A549 (cell line): ENCODE data around the gene PAXX. TPM values are rescaled to one million over a fixed set of nuclear protein-coding genes. Genes with fewer than 3 reads are reported as not detected.

Source experiments
- ATAC-seq, 2 experiments: fragments of 200-7000 bp in 1 of 2; fragments of >200 bp in 1 of 2; cut with Nextera tagmentation in 1 of 2; cut with Tn5 transposase in 1 of 2; 3 replicates each; pipeline versions ENCODE4 v1.8.0 to v1.9.1; 2018 to 2020; ENCODE audit warnings: mild to moderate bottlenecking in 1 of 2, moderate library complexity in 1 of 2
- CTCF ChIA-PET: fragments of 300-600 bp; sonication (Branson Sonifier 250); formaldehyde crosslinking; extraction: SDS; loops from one replicate; lab custom pipeline; 2021; ENCODE audit warnings: antibody characterized with exemption, inconsistent platforms; lab: Yijun Ruan, JAX
- POLR2A ChIA-PET: fragments of 350-600 bp; formaldehyde crosslinking; extraction: SDS; loops from one replicate; lab custom pipeline; 2021; ENCODE audit warnings: antibody characterized with exemption, inconsistent platforms; lab: Yijun Ruan, JAX
- DNase-seq, 2 experiments: peaks; one replicate each; pipeline versions ENCODE4 v3.0.0 to v3.0.0-alpha.2; 2011 to 2016; ENCODE audit warnings: low read depth in 1 of 2, low spot score in 1 of 2
- FAIRE-seq: peaks from 2 replicates; lab custom pipeline; 2011; peaks lifted over from hg19 to GRCh38; lab: Jason Lieb, UNC
- H3K27ac ChIP-seq, 2 experiments: fragments of >200 bp; sonication (Bioruptor Twin); formaldehyde crosslinking; 3 replicates each; pipeline ENCODE4 v1.5.1; 2016 to 2017
- H3K4me1 ChIP-seq: fragments of >200 bp; sonication (Bioruptor Twin); formaldehyde crosslinking; 3 replicates; pipeline ENCODE4 v1.6.1; 2016
- H3K4me2 ChIP-seq: fragments of >200 bp; sonication (Bioruptor Twin); formaldehyde crosslinking; 3 replicates; pipeline ENCODE4 v1.6.1; 2016
- H3K4me3 ChIP-seq: fragments of >200 bp; sonication (Bioruptor Twin); formaldehyde crosslinking; 3 replicates; pipeline ENCODE4 v1.5.1; 2016
- H3K9me3 ChIP-seq: fragments of >200 bp; sonication (Bioruptor Twin); formaldehyde crosslinking; 3 replicates; pipeline ENCODE4 v1.6.1; 2016
- BCL3 ChIP-seq: fragments of >200 bp; sonication (Bioruptor Twin); formaldehyde crosslinking; IDR thresholded peaks from 3 replicates; pipeline ENCODE4 v1.6.1; 2016
- CBX2 ChIP-seq: fragments of 200-600 bp; sonication (generic); IDR thresholded peaks from 2 replicates; pipeline ENCODE4 v1.6.1; 2016; ENCODE audit warnings: low read depth, mild to moderate bottlenecking, borderline replicate concordance
- CBX8 ChIP-seq: fragments of 200-600 bp; sonication (generic); IDR thresholded peaks from 2 replicates; pipeline ENCODE4 v1.6.1; 2016
- CEBPB ChIP-seq, 2 experiments: fragments of >200 bp in 1 of 2; sonication (Bioruptor Twin) in 1 of 2; formaldehyde crosslinking in 1 of 2; IDR thresholded peaks; 2 replicates each; pipeline ENCODE4 v1.6.1; 2012 to 2016
- CHD2 ChIP-seq: fragments of 150-350 bp; IDR thresholded peaks from 2 replicates; pipeline ENCODE4 v1.6.1; 2014; ENCODE audit warnings: low read length; ENCODE audit not compliant: partially characterized antibody
- CHD4 ChIP-seq: fragments of 200-600 bp; sonication (generic); IDR thresholded peaks from 2 replicates; pipeline ENCODE4 v1.6.1; 2016; ENCODE audit warnings: antibody characterized with exemption, mild to moderate bottlenecking, borderline replicate concordance
- FOSB ChIP-seq: fragments of 250-450 bp; sonication (Bioruptor Pico); IDR thresholded peaks from 2 replicates; pipeline ENCODE4 v1.5.0; 2020; ENCODE audit warnings: mild to moderate bottlenecking, moderate library complexity
- FOSL2 ChIP-seq, 2 experiments: fragments of 450-650 bp in 1 of 2; fragments of >200 bp in 1 of 2; sonication (Bioruptor Twin) in 1 of 2; formaldehyde crosslinking; IDR thresholded peaks; 2 replicates each; pipeline versions ENCODE4 v1.5.0 to v1.6.1; 2016 to 2020; ENCODE audit warnings: mild to moderate bottlenecking in 1 of 2, moderate library complexity in 1 of 2
- FOXS1 ChIP-seq: fragments of 250-450 bp; sonication (Bioruptor Pico); IDR thresholded peaks from 2 replicates; pipeline ENCODE4 v1.5.0; 2020; ENCODE audit warnings: mild to moderate bottlenecking, moderate library complexity
- GATA3 ChIP-seq: IDR thresholded peaks from 2 replicates; pipeline ENCODE4 v1.6.1; 2012; ENCODE audit warnings: borderline replicate concordance
- HES2 ChIP-seq: fragments of >200 bp; sonication (Bioruptor Twin); formaldehyde crosslinking; IDR thresholded peaks from 2 replicates; pipeline ENCODE4 v1.6.1; 2016
- JUN ChIP-seq, 2 experiments: fragments of >200 bp; sonication (Bioruptor Twin); formaldehyde crosslinking; IDR thresholded peaks; 2 replicates in 1 of 2; 3 replicates in 1 of 2; pipeline ENCODE4 v1.6.1; 2016 to 2017
- JUNB ChIP-seq: fragments of >200 bp; sonication (Bioruptor Twin); formaldehyde crosslinking; IDR thresholded peaks from 2 replicates; pipeline ENCODE4 v1.6.1; 2016
- KDM5A ChIP-seq: fragments of 200-600 bp; sonication (generic); IDR thresholded peaks from 2 replicates; pipeline ENCODE4 v1.6.1; 2016; ENCODE audit warnings: antibody characterized with exemption, mild to moderate bottlenecking
- NPAS2 ChIP-seq: fragments of 250-450 bp; sonication (Bioruptor Pico); IDR thresholded peaks from 2 replicates; pipeline ENCODE4 v1.8.0; 2022; ENCODE audit warnings: mild to moderate bottlenecking, moderate library complexity, borderline replicate concordance
- POLR2A ChIP-seq: IDR thresholded peaks from 2 replicates; pipeline ENCODE4 v1.6.1; 2012; ENCODE audit warnings: mild to moderate bottlenecking, low read length
- POLR2AphosphoS2 ChIP-seq: conservative IDR thresholded peaks from 2 replicates; pipeline ENCODE4 v1.6.1; 2012; ENCODE audit warnings: low read length, improper control_type of control experiment, inconsistent platforms
- REST ChIP-seq: fragments of 200-600 bp; sonication (generic); IDR thresholded peaks from 2 replicates; pipeline ENCODE4 v1.6.1; 2016; ENCODE audit warnings: antibody characterized with exemption, mild to moderate bottlenecking, moderate library complexity
- SREBF2 ChIP-seq: fragments of 450-650 bp; IDR thresholded peaks from 2 replicates; pipeline ENCODE4 v1.6.1; 2014; ENCODE audit warnings: mild to moderate bottlenecking, moderate library complexity
- TFCP2L1 ChIP-seq: fragments of 250-450 bp; sonication (Bioruptor Pico); IDR thresholded peaks from 2 replicates; pipeline ENCODE4 v1.5.0; 2021; ENCODE audit warnings: mild to moderate bottlenecking
- TP53 ChIP-seq: fragments of 250-450 bp; sonication (Bioruptor Pico); IDR thresholded peaks from 2 replicates; pipeline ENCODE4 v1.5.0; 2021; ENCODE audit warnings: mild to moderate bottlenecking, moderate library complexity
- ZNF302 ChIP-seq: fragments of 250-450 bp; sonication (Bioruptor Pico); IDR thresholded peaks from 2 replicates; pipeline ENCODE4 v1.9.0; 2021; ENCODE audit warnings: inconsistent platforms, mild to moderate bottlenecking, moderate library complexity
- WGBS: methylation state at CpG from one replicate; pipeline ENCODE4 v1.1.6; 2017; ENCODE audit errors: missing lambda C conversion rate; 5-methylcytosine and 5-hydroxymethylcytosine counted together
- polyA plus RNA-seq, 4 experiments: library from polyadenylated mRNA; depleted of rRNA in 3 of 4; stranded (reverse); fragments of >200 nt; fragmentation: RNase III in 1 of 4; extraction: RNeasy Plus Mini Kit Qiagen cat#74134 plus additional on column Dnase treatment in 1 of 4; gene quantifications; 2 replicates in 3 of 4; 3 replicates in 1 of 4; pipeline ENCODE4 v1.2.3, GENCODE V29; 2011 to 2017
- TF ChIP-seq, protein P1 (sequence below): fragments of 450-650 bp; IDR thresholded peaks from 2 replicates; pipeline ENCODE4 v1.6.1; 2014; ENCODE audit warnings: antibody characterized with exemption

The PAXX gene
- polyA plus RNA-seq, 2 of the 4 experiments (the other 2 are of a cell fraction) = 15.6 to 53.2 TPM

DNA sequence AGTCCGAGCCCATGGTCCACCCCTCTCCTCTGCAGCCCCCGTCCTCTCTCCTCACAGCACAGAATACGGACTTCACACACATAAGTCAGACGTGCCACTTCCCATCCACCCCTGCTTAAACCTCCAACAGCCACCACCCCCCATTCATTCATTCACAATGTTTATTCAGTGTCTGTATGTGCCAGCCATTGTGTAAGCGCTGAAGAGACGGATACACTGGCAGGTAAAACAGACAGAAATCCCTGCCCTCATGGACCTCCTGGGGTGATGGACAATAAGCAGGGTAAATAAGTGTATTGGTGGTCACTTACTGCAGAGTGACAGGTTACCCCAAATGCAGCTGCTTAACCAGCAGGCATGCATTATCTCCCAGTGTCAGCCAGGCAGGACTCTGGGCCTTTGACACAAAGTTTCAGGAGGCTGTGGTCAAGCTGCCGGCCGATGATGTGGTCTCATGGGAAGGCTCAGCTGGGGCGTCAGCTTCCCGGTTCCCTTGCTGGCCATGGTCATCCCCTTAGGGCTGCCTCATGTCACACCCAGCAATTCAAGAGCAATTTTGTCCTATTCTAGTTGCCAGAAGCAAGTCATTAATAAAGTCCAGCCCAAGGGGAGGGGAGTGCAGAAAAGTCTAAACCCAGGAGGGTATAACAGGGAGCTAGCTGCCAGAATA is 1.8 kb upstream of the PAXX start:
- ChIA-PET POLR2A (interaction anchor here (1.9 kb wide), 1 partner anchor 96 kb away, joined by 6 read pairs; the partner anchor contains the start of gene MAN1B1), CTCF (interaction anchor here (0.9 to 4.7 kb wide), 6 partner anchors 39 to 148 kb away, joined by 3 to 29 read pairs (median 6); partner anchors contain the start of genes ABCA2 and AJM1)

GRCh38 chr9:136992819-136993369 is 672 bp downstream of the PAXX start:
- FAIRE-seq (no peak), DNase-seq (no peak), ATAC-seq (no peak)
- 25% methylated on average over 12 of the region's 18 CpGs for WGBS
- Histone ChIP-seq H3K9me3 (peaks cover 3% of the 10 kb centered on the region; the same call in 1 of the 3 replicates), H3K27ac (peak overlapping the region; percentile 91 to 97), H3K4me2 (peak overlapping the region; percentile 95), H3K4me3 (peak overlapping the region; percentile 89), H3K4me1 (peaks cover 49% of the 10 kb centered on the region)
- ChIA-PET POLR2A (interaction anchor here (1.4 to 1.9 kb wide), 4 partner anchors 14 to 90 kb away, joined by 3 to 20 read pairs (median 12); no protein-coding TSS in a partner anchor), CTCF (interaction anchor here (0.7 to 6.6 kb wide), 15 partner anchors 10 to 244 kb away, joined by 3 to 34 read pairs (median 4); partner anchors contain the start of genes ABCA2 and NPDC1)
- TF ChIP-seq CHD2 (no peak), POLR2A (no peak), POLR2AphosphoS2 (no peak), BCL3 (no peak), GATA3 (no peak), JUNB (no peak), CEBPB (IDR thresholded peaks at IDR 0.05) (no peak), ZNF302 (no peak), CHD4 (no peak), FOXS1 (CRISPR knock-in tag) (no peak), FOSL2 (IDR thresholded peaks at IDR 0.05) (no peak), FOSL2 (CRISPR knock-in tag; IDR thresholded peaks at IDR 0.05) (no peak), TFCP2L1 (CRISPR knock-in tag) (no peak)

More for the DNA sequence above, 1.8 kb upstream of the PAXX start:
- Histone ChIP-seq H3K27ac (peak overlapping the region; percentile 21 to 97; a peak in 3 of 6 replicates), H3K4me2 (0 out of 3 replicates have a peak overlapping the region, but pooled peaks have one; percentile 10), H3K9me3 (peaks cover 3% of the 10 kb centered on the region; the same call in 1 of the 3 replicates), H3K4me3 (no peak overlapping the region), H3K4me1 (peaks cover 27% of the 10 kb centered on the region)
- FAIRE-seq = no peak
- 81% methylated on average over 10 of the region's 10 CpGs for WGBS
- no peak for DNase-seq
- TF ChIP-seq, protein P1, sequence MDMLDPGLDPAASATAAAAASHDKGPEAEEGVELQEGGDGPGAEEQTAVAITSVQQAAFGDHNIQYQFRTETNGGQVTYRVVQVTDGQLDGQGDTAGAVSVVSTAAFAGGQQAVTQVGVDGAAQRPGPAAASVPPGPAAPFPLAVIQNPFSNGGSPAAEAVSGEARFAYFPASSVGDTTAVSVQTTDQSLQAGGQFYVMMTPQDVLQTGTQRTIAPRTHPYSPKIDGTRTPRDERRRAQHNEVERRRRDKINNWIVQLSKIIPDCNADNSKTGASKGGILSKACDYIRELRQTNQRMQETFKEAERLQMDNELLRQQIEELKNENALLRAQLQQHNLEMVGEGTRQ = no peak
- TF ChIP-seq CBX2 (no peak), TP53 (CRISPR knock-in tag) (no peak), GATA3 (no peak), JUN (IDR thresholded peaks at IDR 0.05) (no peak), KDM5A (no peak), CHD4 (no peak), CBX8 (no peak), SREBF2 (no peak), FOSB (CRISPR knock-in tag) (no peak), REST (no peak), HES2 (no peak), NPAS2 (CRISPR knock-in tag) (no peak), BCL3 (no peak)
- ATAC-seq = no peak
